HG02759 (cell line): ENCODE data around the gene PPFIA2.
"Not testable (repeated sequence)": the region's sequence is repeated elsewhere in the genome, so short reads cannot be mapped to it uniquely, and the experiment has no call there.

Experiments
- ATAC-seq: cut with Tn5 transposase; IDR thresholded peaks from one replicate; pipeline ENCODE4 v1.9.1; 2021; ENCODE audit warnings: mild to moderate bottlenecking, moderate library complexity; ENCODE audit not compliant: unreplicated experiment

PPFIA2 gene

GRCh38 chr12:81670759-81671158 is 88.4 kb downstream of the PPFIA2 start:
- ATAC-seq: no peak

GRCh38 chr12:81668475-81668874 is 90.7 kb downstream of the PPFIA2 start:
- peak; percentile 99 for ATAC-seq

GRCh38 chr12:81659310-81659709 is 99.8 kb downstream of the PPFIA2 start:
- not testable (repeated sequence) for ATAC-seq

DNA sequence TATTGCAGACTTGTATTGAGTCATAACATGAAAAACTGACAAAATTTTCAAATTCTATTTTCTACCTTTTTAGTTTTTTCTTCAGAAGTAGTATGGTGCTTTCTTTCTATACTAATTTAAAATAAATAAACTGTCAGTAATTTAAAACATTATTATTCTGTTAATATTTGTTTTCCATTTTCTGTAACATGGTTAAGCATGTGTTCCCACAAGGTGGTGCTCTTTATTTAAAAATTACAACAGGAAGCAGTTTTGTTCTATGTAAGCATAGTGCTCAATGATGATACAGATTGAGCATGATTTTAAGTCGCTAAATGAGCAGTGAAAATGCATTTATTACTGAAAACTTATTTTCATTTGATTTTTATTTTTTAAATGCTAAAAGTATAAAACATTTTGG is 114.6 kb downstream of the PPFIA2 start:
- no peak for ATAC-seq

- no peak for ATAC-seq
These were observed 120.0 kb downstream of the PPFIA2 start for GRCh38 chr12:81639196-81639595.

GRCh38 chr12:81633127-81633526 is 126.0 kb downstream of the PPFIA2 start:
- ATAC-seq: no peak

DNA sequence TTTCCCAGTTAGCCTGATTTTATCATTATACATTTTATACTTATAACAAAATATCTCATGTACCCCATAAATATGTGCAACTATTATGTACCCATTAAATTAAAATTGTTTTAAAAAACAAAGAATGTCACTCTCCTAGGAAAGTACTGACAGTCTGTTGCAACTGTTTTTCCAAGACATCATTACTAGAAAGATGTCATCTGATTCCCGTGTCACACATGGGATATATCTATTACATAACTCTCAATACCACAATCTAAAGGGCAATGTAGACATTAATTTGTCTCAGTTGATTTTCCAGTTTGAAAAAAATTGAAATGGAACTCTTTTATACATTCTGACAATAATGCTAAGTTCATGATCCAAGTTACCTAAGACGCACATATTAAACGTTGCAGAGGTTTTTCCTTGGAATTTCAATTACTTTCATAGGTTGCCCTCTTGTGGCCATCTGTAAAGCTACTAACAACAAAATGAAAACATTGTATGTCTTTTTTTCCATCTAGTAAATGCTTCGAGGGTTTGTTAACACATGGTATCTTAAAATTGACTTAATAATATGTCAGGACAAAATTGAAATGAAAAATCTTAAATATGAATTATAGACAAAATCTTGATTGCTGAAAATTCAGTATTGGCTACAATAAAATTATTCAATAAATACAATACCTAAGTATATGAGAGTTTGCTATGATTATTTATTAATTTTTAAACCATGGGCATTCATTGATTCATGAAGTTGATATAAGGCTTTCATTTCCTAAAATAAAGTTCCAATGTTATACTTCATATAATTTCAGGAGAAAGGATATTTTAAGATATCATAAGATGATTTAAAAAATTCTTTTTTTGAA is 131.6 kb downstream of the PPFIA2 start:
- ATAC-seq: no peak

- no peak for ATAC-seq
These were observed 132.7 kb downstream of the PPFIA2 start for GRCh38 chr12:81626406-81626805.

GRCh38 chr12:81617915-81618314 is 141.2 kb downstream of the PPFIA2 start:
- ATAC-seq: no peak

GRCh38 chr12:81615026-81615588 is 144.0 kb downstream of the PPFIA2 start:
- ATAC-seq: no peak

- ATAC-seq: no peak
These were observed 147.9 kb downstream of the PPFIA2 start for GRCh38 chr12:81610955-81611889.

DNA sequence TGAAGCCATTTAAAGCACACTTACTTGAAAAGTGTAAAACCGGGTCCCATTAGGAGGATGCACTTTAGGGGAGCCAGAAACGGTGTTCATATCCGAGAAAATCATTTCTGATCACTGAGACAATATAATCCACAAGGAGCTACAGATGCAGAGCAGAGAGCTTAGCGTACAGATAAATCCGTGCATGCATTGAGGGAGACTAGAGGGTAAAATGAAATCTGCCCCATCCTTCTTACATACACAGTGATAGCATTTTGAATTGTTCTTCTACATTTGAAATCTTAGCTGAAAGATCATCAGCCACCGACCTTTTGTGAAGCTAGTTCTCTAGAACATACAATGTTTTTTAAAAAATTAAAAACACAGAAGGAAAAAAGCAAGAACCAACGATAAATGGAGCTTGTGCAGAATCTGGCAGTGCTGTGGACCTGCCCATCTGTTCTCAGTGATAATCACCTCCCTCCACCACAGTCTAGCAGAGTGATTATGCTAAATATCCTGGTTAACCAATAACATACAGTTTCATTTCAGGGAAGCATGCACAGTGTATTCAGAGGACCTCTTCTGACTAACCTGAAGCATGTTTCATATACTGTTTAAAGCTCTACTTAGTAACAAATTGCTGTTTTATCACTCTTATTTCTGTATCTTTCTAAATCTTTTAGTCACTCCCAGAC is 161.1 kb downstream of the PPFIA2 start:
- ATAC-seq: peak; percentile 84

DNA sequence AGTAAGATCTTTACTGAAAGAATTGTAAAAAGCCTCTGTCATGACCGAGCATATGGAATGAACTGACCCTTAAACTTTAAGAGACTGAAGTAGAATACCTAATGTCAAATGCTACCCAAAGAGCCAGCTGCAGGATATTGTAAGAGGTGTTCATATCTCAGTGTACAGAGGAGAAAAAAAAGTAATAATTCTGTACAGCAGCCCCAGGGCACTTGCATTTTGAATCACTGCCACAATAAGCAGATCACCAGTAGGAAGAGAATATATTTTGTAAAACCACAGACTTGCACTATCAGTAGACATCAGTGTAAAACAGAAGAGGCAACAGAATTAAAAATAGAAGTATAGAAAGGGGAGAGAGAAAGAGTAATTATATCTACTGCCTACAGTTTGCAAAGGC is 162.6 kb downstream of the PPFIA2 start:
- no peak for ATAC-seq

DNA sequence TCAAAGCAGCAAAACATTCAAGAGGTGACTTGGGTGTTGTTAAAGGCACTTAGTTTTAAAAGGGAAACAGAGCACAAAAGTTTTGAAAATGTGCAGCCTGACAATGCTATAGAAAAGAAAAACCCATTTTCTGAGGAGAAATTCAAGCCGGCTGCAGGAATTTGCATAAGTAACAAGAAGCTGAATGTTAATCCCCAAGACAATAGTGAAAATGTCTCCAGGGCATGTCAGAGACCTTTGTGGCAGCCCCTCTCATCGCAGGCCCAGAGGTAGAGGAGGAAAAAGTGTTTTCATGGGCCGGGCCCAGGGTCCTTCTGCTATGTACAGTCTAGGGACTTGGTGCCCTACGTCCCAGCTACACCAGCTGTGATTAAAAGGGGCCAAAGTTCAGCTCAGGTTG is 167.9 kb downstream of the PPFIA2 start:
- ATAC-seq: no peak

DNA sequence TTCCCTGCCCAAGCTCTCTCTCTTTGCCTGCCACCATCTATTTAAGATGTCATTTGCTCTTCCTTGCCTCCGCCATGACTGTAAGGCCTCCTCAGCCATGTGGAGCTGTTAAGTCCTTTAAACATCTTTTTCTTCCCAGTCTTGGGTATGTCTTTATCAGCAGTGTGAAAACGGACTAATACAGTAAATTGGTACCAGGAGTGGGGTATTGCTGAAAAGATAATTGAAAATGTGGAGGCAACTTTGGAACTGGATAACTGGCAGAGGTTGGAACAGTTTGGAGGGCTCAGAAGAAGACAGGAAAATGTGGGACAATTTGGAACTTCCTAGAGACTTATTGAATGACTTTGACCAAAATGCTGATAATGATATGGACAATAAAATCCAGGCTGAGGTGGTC is 168.4 kb downstream of the PPFIA2 start:
- not testable (repeated sequence) for ATAC-seq

GRCh38 chr12:81588235-81589008 is 170.7 kb downstream of the PPFIA2 start:
- no peak for ATAC-seq

DNA sequence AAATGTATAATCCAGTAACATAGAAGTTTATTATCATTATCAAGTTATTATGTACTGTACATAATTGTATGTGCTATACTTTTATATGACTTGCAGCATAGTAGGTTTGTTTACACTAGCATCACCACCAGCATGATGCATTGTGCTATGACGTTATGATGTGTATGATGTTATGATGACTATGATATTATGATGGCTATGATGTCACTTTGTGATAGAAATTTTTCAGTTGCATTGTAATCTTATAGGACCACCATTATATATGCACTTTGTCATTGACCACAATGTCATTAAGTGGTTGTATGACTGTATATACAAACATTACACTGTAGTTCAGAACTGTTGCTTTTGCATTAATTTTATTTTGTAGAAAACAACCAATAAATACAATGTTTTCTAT is 173.4 kb downstream of the PPFIA2 start:
- no peak for ATAC-seq

- ATAC-seq: no peak
These were observed 185.9 kb downstream of the PPFIA2 start for GRCh38 chr12:81573228-81573627.

GRCh38 chr12:81572411-81572810 is 186.7 kb downstream of the PPFIA2 start:
- ATAC-seq: no peak

DNA sequence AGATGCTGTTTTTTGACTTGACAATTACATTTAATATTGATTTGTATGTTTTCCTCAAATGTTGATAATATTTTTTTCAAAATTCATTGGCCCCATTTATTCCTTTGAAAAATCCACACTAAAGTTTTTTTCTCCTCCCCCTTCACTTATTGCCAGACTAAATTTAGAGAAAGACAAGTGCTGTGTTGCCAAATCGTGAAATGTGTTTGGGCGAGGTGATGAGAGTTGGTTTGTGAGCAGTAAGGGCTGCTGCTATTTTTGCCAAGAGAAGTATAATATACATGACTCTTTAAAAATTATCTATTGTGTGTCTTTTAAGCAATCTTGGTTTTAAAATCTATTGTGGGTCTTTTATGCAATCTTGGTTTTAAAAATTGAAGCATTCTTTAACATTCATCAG is 188.9 kb downstream of the PPFIA2 start:
- ATAC-seq: no peak
